ENCODE measurements around the gene TDO2. TPM values are rescaled to one million over a fixed set of nuclear protein-coding genes. Genes with fewer than 3 reads are reported as not detected.

TDO2 gene
- total RNA-seq, 1 experiment from 2014 or later: not detected

GRCh38 chr4:155907556-155907955 is 4.1 kb downstream of the TDO2 start:
- H3K4me3 Mint-ChIP-seq (ENCODE audit: low read depth, unreplicated experiment): no peak overlapping the region
- no TSS peak for BruUV-seq (replicated peaks)
- H3K4me1 Mint-ChIP-seq (ENCODE audit: low read depth, unreplicated experiment): peaks cover 8% of the 10 kb centered on the region
- intact Hi-C loops (cut with micrococcal nuclease; ENCODE audit: unreplicated experiment): no loop called here
- H3K9me3 Mint-ChIP-seq (ENCODE audit: low read depth, unreplicated experiment): no peaks in the 10 kb centered on the region
- no peaks in the 10 kb centered on the region for H3K36me3 Mint-ChIP-seq (ENCODE audit: insufficient read depth, unreplicated experiment)
- TF ChIP-seq CTCF (IDR thresholded peaks at IDR 0.05; ENCODE audit: unreplicated experiment): no peak
- H3K27ac Mint-ChIP-seq (ENCODE audit: unreplicated experiment): no peak overlapping the region
- no peak for DNase-seq
- CTCF ChIA-PET: interaction anchor here (0.5 to 0.6 kb wide), 2 partner anchors 73 to 1388 kb away, joined by 3 read pairs; no protein-coding TSS in a partner anchor
- no peaks in the 10 kb centered on the region for H3K27me3 Mint-ChIP-seq (ENCODE audit: unreplicated experiment)

- Mint-ChIP-seq H3K27me3 (ENCODE audit: unreplicated experiment) (no peaks in the 10 kb centered on the region), H3K4me1 (ENCODE audit: low read depth, unreplicated experiment) (peaks cover 8% of the 10 kb centered on the region), H3K4me3 (ENCODE audit: low read depth, unreplicated experiment) (no peak overlapping the region), H3K9me3 (ENCODE audit: low read depth, unreplicated experiment) (no peaks in the 10 kb centered on the region), H3K36me3 (ENCODE audit: insufficient read depth, unreplicated experiment) (no peaks in the 10 kb centered on the region), H3K27ac (ENCODE audit: unreplicated experiment) (no peak overlapping the region)
- no peak for DNase-seq
- BruUV-seq (replicated peaks): no TSS peak
- CTCF ChIA-PET: no interaction called here
- TF ChIP-seq CTCF (IDR thresholded peaks at IDR 0.05; ENCODE audit: unreplicated experiment): no peak
- intact Hi-C loops (cut with micrococcal nuclease; ENCODE audit: unreplicated experiment): no loop called here
Observed at GRCh38 chr4:155908187-155909139, 5.0 kb downstream of the TDO2 start.

- BruUV-seq (replicated peaks): no TSS peak
- Mint-ChIP-seq H3K27ac (ENCODE audit: unreplicated experiment) (no peak overlapping the region), H3K9me3 (ENCODE audit: low read depth, unreplicated experiment) (no peaks in the 10 kb centered on the region), H3K27me3 (ENCODE audit: unreplicated experiment) (no peaks in the 10 kb centered on the region), H3K36me3 (ENCODE audit: insufficient read depth, unreplicated experiment) (no peaks in the 10 kb centered on the region), H3K4me1 (ENCODE audit: low read depth, unreplicated experiment) (peaks cover 8% of the 10 kb centered on the region), H3K4me3 (ENCODE audit: low read depth, unreplicated experiment) (no peak overlapping the region)
- TF ChIP-seq CTCF (IDR thresholded peaks at IDR 0.05; ENCODE audit: unreplicated experiment): no peak
- CTCF ChIA-PET: interaction anchor here (0.6 kb wide), 1 partner anchor 278 kb away, joined by 5 read pairs; no protein-coding TSS in a partner anchor
- no peak for DNase-seq
- intact Hi-C loops (cut with micrococcal nuclease; ENCODE audit: unreplicated experiment): no loop called here
Observed at GRCh38 chr4:155909615-155910226, 6.2 kb downstream of the TDO2 start.

GRCh38 chr4:155911905-155912304 is 8.4 kb downstream of the TDO2 start:
- Mint-ChIP-seq H3K4me1 (ENCODE audit: low read depth, unreplicated experiment) (peaks cover 8% of the 10 kb centered on the region), H3K27ac (ENCODE audit: unreplicated experiment) (no peak overlapping the region), H3K4me3 (ENCODE audit: low read depth, unreplicated experiment) (no peak overlapping the region), H3K27me3 (ENCODE audit: unreplicated experiment) (no peaks in the 10 kb centered on the region), H3K36me3 (ENCODE audit: insufficient read depth, unreplicated experiment) (no peaks in the 10 kb centered on the region), H3K9me3 (ENCODE audit: low read depth, unreplicated experiment) (no peaks in the 10 kb centered on the region)
- intact Hi-C loops (cut with micrococcal nuclease; ENCODE audit: unreplicated experiment): no loop called here
- no peak for TF ChIP-seq CTCF (IDR thresholded peaks at IDR 0.05; ENCODE audit: unreplicated experiment)
- CTCF ChIA-PET: no interaction called here
- no TSS peak for BruUV-seq (replicated peaks)
- DNase-seq: no peak
